OCI-LY7 (cell line): ENCODE results near the gene MCAT. TPM values are rescaled to one million over a fixed set of nuclear protein-coding genes. Genes with fewer than 3 reads are reported as not detected.

Source experiments
- BruUV-seq: library from RNA; stranded (reverse); fragments of 400-500 nt; replicated peaks from 2 replicates; lab custom pipeline; 2021; lab: Mats Ljungman, UMichigan
- CTCF ChIA-PET: fragments of 300-600 bp; sonication (Branson Sonifier 250); formaldehyde crosslinking; loops from one replicate; lab custom pipeline; 2022; ENCODE audit warnings: antibody characterized with exemption; ENCODE audit not compliant: unreplicated experiment; lab: Charles Lee
- POLR2A ChIA-PET: fragments of 300-600 bp; sonication (Branson Sonifier 250); formaldehyde crosslinking; loops from one replicate; lab custom pipeline; 2022; ENCODE audit warnings: antibody characterized with exemption; lab: Charles Lee
- DNase-seq: peaks from one replicate; pipeline ENCODE4 v3.0.0-alpha.2; 2015; ENCODE audit warnings: low spot score
- H2AFZ ChIP-seq: fragments of 200-600 bp; sonication (generic), shearing (Covaris generic); 2 replicates; pipeline ENCODE4 v1.6.1; 2014; ENCODE audit warnings: mild to moderate bottlenecking, antibody characterized with exemption, low read length, moderate library complexity
- H3K27ac ChIP-seq: fragments of 200-600 bp; sonication (generic); 2 replicates; pipeline ENCODE4 v1.5.1; 2014; ENCODE audit warnings: mixed run types, low read depth, mild to moderate bottlenecking, moderate library complexity, low read length, inconsistent platforms; ENCODE audit not compliant: poor library complexity, severe bottlenecking
- H3K36me3 ChIP-seq: fragments of 200-600 bp; sonication (generic); 2 replicates; pipeline ENCODE4 v1.6.1; 2014; ENCODE audit warnings: mild to moderate bottlenecking, antibody characterized with exemption, low read length, moderate library complexity, mixed read lengths; ENCODE audit not compliant: insufficient read depth
- H3K4me1 ChIP-seq: fragments of 200-600 bp; sonication (generic); 2 replicates; pipeline ENCODE4 v1.5.1; 2014; ENCODE audit warnings: mild to moderate bottlenecking, low read length; ENCODE audit not compliant: insufficient read depth, poor library complexity, severe bottlenecking
- H3K4me2 ChIP-seq: fragments of 200-600 bp; sonication (generic); 2 replicates; pipeline ENCODE4 v1.6.1; 2014; ENCODE audit warnings: mild to moderate bottlenecking, low read length
- H3K4me3 ChIP-seq: fragments of 200-600 bp; sonication (generic); 2 replicates; pipeline ENCODE4 v1.5.1; 2014; ENCODE audit warnings: mild to moderate bottlenecking, low read depth, low read length; ENCODE audit not compliant: poor library complexity, severe bottlenecking
- H3K79me2 ChIP-seq: fragments of 200-600 bp; sonication (generic); 2 replicates; pipeline ENCODE4 v1.6.1; 2016; ENCODE audit warnings: low read depth, mild to moderate bottlenecking, low read length, moderate library complexity, mixed read lengths; ENCODE audit not compliant: insufficient read depth
- H3K9me2 ChIP-seq: fragments of 200-600 bp; sonication (generic); 2 replicates; pipeline ENCODE4 v1.6.1; 2016; ENCODE audit warnings: mild to moderate bottlenecking, low read length, mixed read lengths; ENCODE audit not compliant: insufficient read depth
- H3K9me3 ChIP-seq: fragments of 200-600 bp; sonication (generic); 2 replicates; pipeline ENCODE4 v1.6.1; 2014; ENCODE audit warnings: mild to moderate bottlenecking, mixed run types, low read length, mixed read lengths
- H4K20me1 ChIP-seq: fragments of 200-600 bp; sonication (generic); 2 replicates; pipeline ENCODE4 v1.6.1; 2014; ENCODE audit warnings: mild to moderate bottlenecking, antibody characterized with exemption, low read length, moderate library complexity, mixed read lengths; ENCODE audit not compliant: insufficient read depth
- EZH2phosphoT487 ChIP-seq: fragments of 200-600 bp; sonication (generic); IDR thresholded peaks from 2 replicates; pipeline ENCODE4 v1.6.1; 2018; ENCODE audit warnings: low read depth, borderline replicate concordance, mild to moderate bottlenecking, mixed run types, antibody characterized with exemption, low read length, moderate library complexity, mixed read lengths
- intact Hi-C: fragments of 100-400 bp; cut with micrococcal nuclease; formaldehyde crosslinking; loops from one replicate; pipeline ENCODE4 v1.10.0; 2022; ENCODE audit not compliant: unreplicated experiment
- total RNA-seq, 2 experiments: library from RNA; depleted of rRNA in 1 of 2; stranded (reverse); fragments of >200 nt in 1 of 2; shearing (Covaris generic) in 1 of 2; gene quantifications; 2 replicates each; pipeline ENCODE4 v1.2.3, GENCODE V29; 2014 to 2022
- TF ChIP-seq, protein P1 (sequence below): fragments of 200-600 bp; sonication (generic); conservative IDR thresholded peaks from 2 replicates; pipeline ENCODE4 v1.5.1; 2014; ENCODE audit warnings: mild to moderate bottlenecking, antibody characterized with exemption, low read length, moderate library complexity, mixed read lengths

The MCAT gene
- total RNA-seq, 2 experiments from 2014 or later = 30.6 to 33.2 TPM

GRCh38 chr22:43131773-43132501 lies 11.3 kb downstream of the MCAT start:
- Histone ChIP-seq H3K36me3 (peaks cover 96% of the 10 kb centered on the region), H3K4me2 (no peak overlapping the region), H3K4me3 (no peak overlapping the region), H3K79me2 (peaks cover 2% of the 10 kb centered on the region; the same call in 1 of the 2 replicates), H3K4me1 (peaks cover 50% of the 10 kb centered on the region), H3K9me3 (no peaks in the 10 kb centered on the region), H3K9me2 (no peaks in the 10 kb centered on the region), H3K27ac (no peak overlapping the region), H4K20me1 (no peaks in the 10 kb centered on the region; the same call in 1 of the 2 replicates), H2AFZ (no peak overlapping the region)
- TF ChIP-seq, protein P1, sequence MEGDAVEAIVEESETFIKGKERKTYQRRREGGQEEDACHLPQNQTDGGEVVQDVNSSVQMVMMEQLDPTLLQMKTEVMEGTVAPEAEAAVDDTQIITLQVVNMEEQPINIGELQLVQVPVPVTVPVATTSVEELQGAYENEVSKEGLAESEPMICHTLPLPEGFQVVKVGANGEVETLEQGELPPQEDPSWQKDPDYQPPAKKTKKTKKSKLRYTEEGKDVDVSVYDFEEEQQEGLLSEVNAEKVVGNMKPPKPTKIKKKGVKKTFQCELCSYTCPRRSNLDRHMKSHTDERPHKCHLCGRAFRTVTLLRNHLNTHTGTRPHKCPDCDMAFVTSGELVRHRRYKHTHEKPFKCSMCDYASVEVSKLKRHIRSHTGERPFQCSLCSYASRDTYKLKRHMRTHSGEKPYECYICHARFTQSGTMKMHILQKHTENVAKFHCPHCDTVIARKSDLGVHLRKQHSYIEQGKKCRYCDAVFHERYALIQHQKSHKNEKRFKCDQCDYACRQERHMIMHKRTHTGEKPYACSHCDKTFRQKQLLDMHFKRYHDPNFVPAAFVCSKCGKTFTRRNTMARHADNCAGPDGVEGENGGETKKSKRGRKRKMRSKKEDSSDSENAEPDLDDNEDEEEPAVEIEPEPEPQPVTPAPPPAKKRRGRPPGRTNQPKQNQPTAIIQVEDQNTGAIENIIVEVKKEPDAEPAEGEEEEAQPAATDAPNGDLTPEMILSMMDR = no peak
- TF ChIP-seq EZH2phosphoT487 = no peak
- no TSS peak for BruUV-seq
- intact Hi-C loops = no loop called here
- DNase-seq = no peak
- ChIA-PET POLR2A (no interaction called here), CTCF (no interaction called here)

GRCh38 chr22:43129426-43130425 lies 13.5 kb downstream of the MCAT start:
- TF ChIP-seq, protein P1 = no peak
- TF ChIP-seq EZH2phosphoT487 = no peak
- H3K4me3 ChIP-seq = peak overlapping the region; percentile 4
- no peaks in the 10 kb centered on the region for H3K9me3 ChIP-seq
- intact Hi-C loops = no loop called here
- H4K20me1 ChIP-seq = peaks cover 4% of the 10 kb centered on the region; the same call in 1 of the 2 replicates
- H3K27ac ChIP-seq = peak overlapping the region; percentile 96
- H3K4me2 ChIP-seq = peak overlapping the region; percentile 81
- no peak for DNase-seq
- POLR2A ChIA-PET = no interaction called here
- no peak overlapping the region for H2AFZ ChIP-seq
- no TSS peak for BruUV-seq
- H3K4me1 ChIP-seq = peaks cover 56% of the 10 kb centered on the region
- CTCF ChIA-PET = no interaction called here
- H3K79me2 ChIP-seq = peaks cover 19% of the 10 kb centered on the region; the same call in 1 of the 2 replicates
- H3K9me2 ChIP-seq = no peaks in the 10 kb centered on the region
- H3K36me3 ChIP-seq = peaks cover 97% of the 10 kb centered on the region
